ENCODE measurements around the gene LPAR6.

DNA sequence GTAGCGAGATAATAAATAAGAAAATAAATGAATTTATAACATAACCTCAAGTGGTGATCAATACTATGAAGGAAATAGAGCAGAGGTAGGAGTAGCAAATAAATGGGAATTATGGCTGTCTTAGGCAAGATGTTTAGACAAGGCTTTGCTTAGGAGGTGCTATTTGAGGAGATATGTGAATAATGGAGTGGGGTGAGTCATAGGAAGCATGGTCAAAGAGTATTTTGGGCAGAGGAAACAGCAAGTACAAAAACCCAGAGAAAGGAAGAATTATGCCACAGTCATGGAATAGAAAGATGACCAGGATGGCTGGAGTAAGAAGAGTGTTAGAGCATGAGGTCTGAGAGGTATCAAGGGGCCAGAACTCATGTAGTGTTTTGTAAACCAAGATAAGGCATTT, 33.6 kb upstream of the LPAR6 start:
- TF ChIP-seq USF2 (IDR thresholded peaks at IDR 0.05; ENCODE audit: low read depth, low read length) (no peak), CTCF (conservative IDR thresholded peaks at IDR 0.05; ENCODE audit: low read depth, low read length) (no peak), CEBPB (IDR thresholded peaks at IDR 0.05; ENCODE audit: low read depth, low read length) (peak; percentile 49)

Data from IMR-90 (cell line).